Gastroesophageal sphincter (tissue), 3 donors: Measurements from ENCODE around the gene SDK2.

Experiments
- POLR2A ChIP-seq, 2 donors: fragments of 450-650 bp; IDR thresholded peaks; one replicate each; pipeline ENCODE4 v1.6.1; 2017; ENCODE audit warnings: antibody characterized with exemption in 2 of 2, mild to moderate bottlenecking in 2 of 2, moderate library complexity in 1 of 2
- TF ChIP-seq, protein P1 (sequence below), 4 experiments: fragments of 200-600 bp in 2 of 4; fragments of 450-650 bp in 2 of 4; sonication (generic) in 1 of 4; IDR thresholded peaks; one replicate each; pipeline ENCODE4 v1.5.1; 2017 to 2019; ENCODE audit warnings: antibody characterized with exemption in 4 of 4, mild to moderate bottlenecking in 2 of 4, moderate library complexity in 2 of 4

DNA sequence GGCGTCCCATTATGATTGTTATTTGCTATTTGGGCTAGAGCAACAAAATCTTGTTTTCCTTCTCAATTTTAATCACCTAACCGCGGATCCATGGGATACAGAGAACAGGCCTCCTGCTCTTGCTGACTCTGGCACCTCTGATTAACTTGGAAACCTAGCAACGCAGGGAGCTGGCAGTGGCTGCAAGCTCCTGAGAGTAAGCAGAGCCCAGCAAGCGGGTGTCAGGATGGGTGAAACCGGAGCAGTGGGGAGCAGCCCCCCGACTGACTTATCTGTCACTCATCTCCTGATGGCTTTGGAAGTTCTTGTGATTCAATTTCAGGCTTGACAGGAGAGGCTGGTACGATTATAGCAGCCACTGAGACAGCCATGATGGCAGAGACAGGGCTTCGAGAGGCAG is 286.9 kb downstream of the SDK2 start:
- TF ChIP-seq POLR2A (IDR thresholded peaks at IDR 0.05) = no peak
- TF ChIP-seq, protein P1, sequence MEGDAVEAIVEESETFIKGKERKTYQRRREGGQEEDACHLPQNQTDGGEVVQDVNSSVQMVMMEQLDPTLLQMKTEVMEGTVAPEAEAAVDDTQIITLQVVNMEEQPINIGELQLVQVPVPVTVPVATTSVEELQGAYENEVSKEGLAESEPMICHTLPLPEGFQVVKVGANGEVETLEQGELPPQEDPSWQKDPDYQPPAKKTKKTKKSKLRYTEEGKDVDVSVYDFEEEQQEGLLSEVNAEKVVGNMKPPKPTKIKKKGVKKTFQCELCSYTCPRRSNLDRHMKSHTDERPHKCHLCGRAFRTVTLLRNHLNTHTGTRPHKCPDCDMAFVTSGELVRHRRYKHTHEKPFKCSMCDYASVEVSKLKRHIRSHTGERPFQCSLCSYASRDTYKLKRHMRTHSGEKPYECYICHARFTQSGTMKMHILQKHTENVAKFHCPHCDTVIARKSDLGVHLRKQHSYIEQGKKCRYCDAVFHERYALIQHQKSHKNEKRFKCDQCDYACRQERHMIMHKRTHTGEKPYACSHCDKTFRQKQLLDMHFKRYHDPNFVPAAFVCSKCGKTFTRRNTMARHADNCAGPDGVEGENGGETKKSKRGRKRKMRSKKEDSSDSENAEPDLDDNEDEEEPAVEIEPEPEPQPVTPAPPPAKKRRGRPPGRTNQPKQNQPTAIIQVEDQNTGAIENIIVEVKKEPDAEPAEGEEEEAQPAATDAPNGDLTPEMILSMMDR (IDR thresholded peaks at IDR 0.05) = no peak
